LNCaP clone FGC (cell line): ENCODE data around the gene SUCO.
"Not testable (repeated sequence)": the region's sequence is repeated elsewhere in the genome, so short reads cannot be mapped to it uniquely, and the experiment has no call there.

Source experiments
- DNase-seq: peaks from one replicate; pipeline ENCODE4 v3.0.0-alpha.2; 2011; ENCODE audit warnings: low read depth
- H3K4me3 ChIP-seq: 2 replicates; pipeline ENCODE4 v1.5.1; 2011; ENCODE audit warnings: mild to moderate bottlenecking, low read depth, low read length, control low read depth
- CTCF ChIP-seq: IDR thresholded peaks from 2 replicates; pipeline ENCODE4 v1.5.1; 2012; ENCODE audit warnings: mild to moderate bottlenecking; ENCODE audit not compliant: control insufficient read depth, insufficient read depth; ENCODE audit errors: extremely low read depth

Gene SUCO

GRCh38 chr1:172488393-172488792, 44.6 kb upstream of the SUCO start:
- no peak for TF ChIP-seq CTCF
- DNase-seq: no peak
- no peak overlapping the region for H3K4me3 ChIP-seq

- no peak for TF ChIP-seq CTCF
- DNase-seq: no peak
- no peak overlapping the region for H3K4me3 ChIP-seq
These were observed 43.1 kb upstream of the SUCO start for GRCh38 chr1:172489847-172490246.

DNA sequence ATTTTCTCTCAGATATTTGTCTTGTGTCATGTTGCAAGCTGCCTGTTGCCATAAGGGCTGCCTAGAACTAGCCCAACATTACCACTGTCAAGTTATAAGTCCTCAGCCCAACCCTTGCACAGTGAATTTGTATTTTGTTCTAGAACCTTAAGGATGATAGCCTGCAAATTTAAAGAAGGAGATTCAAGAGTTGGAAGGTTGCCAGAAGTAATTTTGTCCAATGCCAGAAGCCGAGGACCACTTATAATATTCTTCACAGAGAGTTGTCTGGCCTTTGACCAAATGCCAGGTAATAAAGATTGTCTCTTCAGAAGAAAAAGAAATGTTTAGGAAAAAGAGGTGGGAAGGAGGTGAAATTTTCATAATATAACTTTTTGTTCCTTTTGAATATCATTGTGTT, 40.5 kb upstream of the SUCO start:
- TF ChIP-seq CTCF: no peak
- no peak for DNase-seq
- H3K4me3 ChIP-seq: no peak overlapping the region

DNA sequence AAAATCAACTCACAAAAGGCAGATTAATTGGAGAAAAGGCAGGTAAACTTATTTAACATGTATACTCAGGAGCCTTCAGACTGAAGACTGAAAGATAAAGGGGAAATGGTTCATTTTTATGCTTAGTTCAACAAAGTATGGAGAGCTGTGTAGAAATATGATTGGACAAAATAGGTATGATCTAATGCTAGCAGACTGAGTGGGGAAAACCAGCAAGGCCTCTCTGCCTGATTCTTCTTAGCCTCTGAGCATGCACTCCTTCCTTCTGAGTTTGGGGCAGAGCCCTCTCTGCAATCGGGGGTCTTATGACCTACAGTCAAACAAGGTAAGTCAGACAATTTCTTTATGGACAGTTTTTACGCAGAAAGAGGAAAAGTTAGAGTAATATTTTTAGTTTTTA, 38.8 kb upstream of the SUCO start:
- no peak overlapping the region for H3K4me3 ChIP-seq
- no peak for TF ChIP-seq CTCF
- DNase-seq: no peak

DNA sequence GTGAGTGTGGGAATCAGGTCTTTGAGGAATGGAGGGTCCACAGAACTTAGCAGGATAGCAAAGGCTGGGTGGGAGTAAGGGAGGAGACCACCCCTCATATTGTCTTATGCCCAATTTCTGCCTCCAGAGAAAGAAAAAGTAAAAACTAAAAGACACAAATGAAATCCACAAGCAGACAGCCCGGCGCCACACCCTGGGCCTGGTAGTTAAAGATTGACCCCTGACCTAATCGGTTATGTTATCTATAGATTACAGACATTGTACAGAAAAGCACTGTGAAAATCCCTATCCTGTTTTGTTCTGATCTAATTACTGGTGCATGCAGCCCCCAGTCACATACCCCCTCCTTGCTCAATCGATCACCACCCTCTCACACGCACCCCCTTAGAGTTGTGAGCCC, 36.8 kb upstream of the SUCO start:
- not testable (repeated sequence) for H3K4me3 ChIP-seq, DNase-seq

GRCh38 chr1:172496678-172497077, 36.3 kb upstream of the SUCO start:
- TF ChIP-seq CTCF: no peak
- H3K4me3 ChIP-seq: no peak overlapping the region
- DNase-seq: no peak

GRCh38 chr1:172497230-172497629, 35.7 kb upstream of the SUCO start:
- DNase-seq: no peak
- TF ChIP-seq CTCF: no peak
- no peak overlapping the region for H3K4me3 ChIP-seq

DNA sequence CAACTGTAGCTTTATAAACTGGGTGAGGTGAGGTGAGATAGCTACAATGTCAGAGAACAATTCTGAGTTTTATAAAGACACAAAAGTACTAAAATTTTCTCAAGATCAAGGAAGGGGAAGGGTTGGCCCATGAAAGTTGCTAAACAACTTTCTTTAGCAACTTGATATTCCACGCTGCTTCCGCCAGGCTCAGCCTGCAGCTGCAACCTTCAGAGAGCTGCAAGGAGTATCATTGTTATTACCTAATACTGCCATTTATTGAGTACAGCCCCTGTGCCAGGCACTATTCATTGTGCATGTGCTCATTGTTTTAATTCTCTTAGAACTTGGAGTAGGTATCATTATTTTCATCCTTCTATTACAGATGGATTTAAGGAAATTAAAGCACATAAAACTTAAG, 34.1 kb upstream of the SUCO start:
- TF ChIP-seq CTCF: no peak
- DNase-seq: no peak
- H3K4me3 ChIP-seq: no peak overlapping the region
